Measurements from ENCODE around the gene GABRR3. TPM values are rescaled to one million over a fixed set of nuclear protein-coding genes. Genes with fewer than 3 reads are reported as not detected.

GABRR3 gene
- total RNA-seq, 1 donor from 2014 or later = not detected

- H3K36me3 Mint-ChIP-seq (ENCODE audit: low read depth, unreplicated experiment) = no peaks in the 10 kb centered on the region
- DNase-seq (ENCODE audit: low spot score) = no peak
- no peak overlapping the region for H3K27ac Mint-ChIP-seq (ENCODE audit: unreplicated experiment)
- no peaks in the 10 kb centered on the region for H3K27me3 Mint-ChIP-seq (ENCODE audit: unreplicated experiment)
- H3K4me1 Mint-ChIP-seq (ENCODE audit: unreplicated experiment) = peaks cover 27% of the 10 kb centered on the region
- TF ChIP-seq CTCF (IDR thresholded peaks at IDR 0.05; ENCODE audit: unreplicated experiment) = no peak
- H3K4me3 Mint-ChIP-seq (ENCODE audit: unreplicated experiment) = no peak overlapping the region
- no peaks in the 10 kb centered on the region for H3K9me3 Mint-ChIP-seq (ENCODE audit: unreplicated experiment)
Observed at GRCh38 chr3:97993526-97993925, 41.6 kb downstream of the GABRR3 start.

- no peak overlapping the region for H3K27ac Mint-ChIP-seq (ENCODE audit: unreplicated experiment)
- H3K27me3 Mint-ChIP-seq (ENCODE audit: unreplicated experiment) = no peaks in the 10 kb centered on the region
- DNase-seq (ENCODE audit: low spot score) = no peak
- TF ChIP-seq CTCF (IDR thresholded peaks at IDR 0.05; ENCODE audit: unreplicated experiment) = no peak
- H3K36me3 Mint-ChIP-seq (ENCODE audit: low read depth, unreplicated experiment) = no peaks in the 10 kb centered on the region
- no peaks in the 10 kb centered on the region for H3K9me3 Mint-ChIP-seq (ENCODE audit: unreplicated experiment)
- H3K4me3 Mint-ChIP-seq (ENCODE audit: unreplicated experiment) = no peak overlapping the region
- peaks cover 27% of the 10 kb centered on the region for H3K4me1 Mint-ChIP-seq (ENCODE audit: unreplicated experiment)
Observed at GRCh38 chr3:97992547-97993173, 42.5 kb downstream of the GABRR3 start.

GRCh38 chr3:97991293-97991682, 43.8 kb downstream of the GABRR3 start:
- Mint-ChIP-seq H3K9me3 (ENCODE audit: unreplicated experiment) (no peaks in the 10 kb centered on the region), H3K27me3 (ENCODE audit: unreplicated experiment) (no peaks in the 10 kb centered on the region), H3K4me3 (ENCODE audit: unreplicated experiment) (no peak overlapping the region), H3K36me3 (ENCODE audit: low read depth, unreplicated experiment) (no peaks in the 10 kb centered on the region), H3K27ac (ENCODE audit: unreplicated experiment) (no peak overlapping the region), H3K4me1 (ENCODE audit: unreplicated experiment) (peaks cover 27% of the 10 kb centered on the region)
- TF ChIP-seq CTCF (IDR thresholded peaks at IDR 0.05; ENCODE audit: unreplicated experiment) = no peak
- DNase-seq (ENCODE audit: low spot score) = no peak

GRCh38 chr3:97990624-97991292, 44.4 kb downstream of the GABRR3 start:
- Mint-ChIP-seq H3K27me3 (ENCODE audit: unreplicated experiment) (no peaks in the 10 kb centered on the region), H3K9me3 (ENCODE audit: unreplicated experiment) (no peaks in the 10 kb centered on the region), H3K36me3 (ENCODE audit: low read depth, unreplicated experiment) (no peaks in the 10 kb centered on the region), H3K27ac (ENCODE audit: unreplicated experiment) (no peak overlapping the region), H3K4me1 (ENCODE audit: unreplicated experiment) (peaks cover 27% of the 10 kb centered on the region), H3K4me3 (ENCODE audit: unreplicated experiment) (no peak overlapping the region)
- no peak for TF ChIP-seq CTCF (IDR thresholded peaks at IDR 0.05; ENCODE audit: unreplicated experiment)
- DNase-seq (ENCODE audit: low spot score) = no peak
